Right ventricle myocardium inferior (tissue), 1 donor: ENCODE results near the gene RXRA. TPM values are rescaled to one million over a fixed set of nuclear protein-coding genes. Genes with fewer than 3 reads are reported as not detected.
A peak's percentile ranks its signal among the peaks of the same experiment; 100 is the strongest.

Experiments
- ATAC-seq: fragments of 200-7000 bp; cut with Tn5 transposase; one replicate; pipeline ENCODE4 v1.9.1; 2020; ENCODE audit warnings: mild to moderate bottlenecking, moderate library complexity
- DNase-seq: peaks from one replicate; pipeline ENCODE4 v3.0.0; 2021; ENCODE audit errors: missing footprints
- intact Hi-C: fragments of 100-400 bp; cut with DNase I; formaldehyde crosslinking; loops from one replicate; pipeline ENCODE4 v1.11.0; 2022
- total RNA-seq: library from RNA; stranded (reverse); fragmentation: NEBNext Ultra II Directional; extraction: Animal tissue kit (Norgen Biotek cat#: 25700); gene quantifications from one replicate; pipeline ENCODE4 v1.2.1, GENCODE V29; 2021
- donor health status: DM: no; HTN: yes; CAD: no; lungs with severe emphysema.

Gene RXRA
- total RNA-seq, 1 donor from 2014 or later = 91.1 TPM

GRCh38 chr9:134291961-134292871, 34.0 kb upstream of the RXRA start:
- intact Hi-C loops = no loop called here
- ATAC-seq = no peak
- peak; percentile 67 for DNase-seq

GRCh38 chr9:134293031-134293521, 33.2 kb upstream of the RXRA start:
- DNase-seq = peak; percentile 39
- no peak for ATAC-seq
- intact Hi-C loops = no loop called here

- DNase-seq (peak; percentile 70), ATAC-seq (peak; percentile 47)
- intact Hi-C loops = no loop called here
Observed at GRCh38 chr9:134293611-134294152, 32.6 kb upstream of the RXRA start.

- peak; percentile 68 for ATAC-seq
- peak; percentile 73 for DNase-seq
- intact Hi-C loops = no loop called here
Observed at GRCh38 chr9:134294153-134295071, 31.8 kb upstream of the RXRA start.

- DNase-seq (peak; percentile 65), ATAC-seq (no peak)
- intact Hi-C loops = no loop called here
Observed at GRCh38 chr9:134295101-134295745, 31.0 kb upstream of the RXRA start.

GRCh38 chr9:134295746-134296250, 30.5 kb upstream of the RXRA start:
- ATAC-seq (no peak), DNase-seq (peak; percentile 53)
- intact Hi-C loops = no loop called here

- ATAC-seq = no peak
- intact Hi-C loops = no loop called here
- peak; percentile 21 for DNase-seq
Observed at GRCh38 chr9:134296301-134297082, 29.8 kb upstream of the RXRA start.

GRCh38 chr9:134297083-134297410, 29.2 kb upstream of the RXRA start:
- DNase-seq (peak; percentile 20), ATAC-seq (no peak)
- intact Hi-C loops = no loop called here

- ATAC-seq (no peak), DNase-seq (peak; percentile 32)
- intact Hi-C loops = no loop called here
Observed at GRCh38 chr9:134297576-134297975, 28.7 kb upstream of the RXRA start.

GRCh38 chr9:134298000-134298399, 28.3 kb upstream of the RXRA start:
- intact Hi-C loops = no loop called here
- ATAC-seq = no peak
- no peak for DNase-seq

- DNase-seq (no peak), ATAC-seq (no peak)
- intact Hi-C loops = no loop called here
Observed at GRCh38 chr9:134299068-134299467, 27.2 kb upstream of the RXRA start.

- peak; percentile 54 for DNase-seq
- ATAC-seq = no peak
- intact Hi-C loops = no loop called here
Observed at GRCh38 chr9:134299883-134300282, 26.4 kb upstream of the RXRA start.

GRCh38 chr9:134301387-134302129, 24.7 kb upstream of the RXRA start:
- intact Hi-C loops = no loop called here
- ATAC-seq = no peak

GRCh38 chr9:134302130-134302817, 24.0 kb upstream of the RXRA start:
- intact Hi-C loops = no loop called here
- DNase-seq (no peak), ATAC-seq (no peak)

More at GRCh38 chr9:134301387-134302129, 24.7 kb upstream of the RXRA start:
- peak; percentile 32 for DNase-seq

GRCh38 chr9:134303601-134304000, 22.7 kb upstream of the RXRA start:
- DNase-seq (peak; percentile 41), ATAC-seq (no peak)
- intact Hi-C loops = no loop called here

GRCh38 chr9:134304261-134304660, 22.0 kb upstream of the RXRA start:
- DNase-seq (peak; percentile 34), ATAC-seq (no peak)
- intact Hi-C loops = no loop called here

GRCh38 chr9:134304690-134305089, 21.6 kb upstream of the RXRA start:
- no peak for ATAC-seq
- intact Hi-C loops = no loop called here
- no peak for DNase-seq
